ENCODE data around the gene PPP4R1.

GRCh38 chr18:9506046-9506792 is 108.1 kb downstream of the PPP4R1 start:
- no peak for TF ChIP-seq CTCF (IDR thresholded peaks at IDR 0.05; ENCODE audit: low read depth, low read length)
- TF ChIP-seq MAX (IDR thresholded peaks at IDR 0.05; ENCODE audit: low read depth, low read length), result no peak
- no peak for TF ChIP-seq POLR2A (IDR thresholded peaks at IDR 0.05; ENCODE audit: extremely low read depth, insufficient read length)
- no peak for TF ChIP-seq MYC (IDR thresholded peaks at IDR 0.05; ENCODE audit: low read depth, low read length)

Measured in NB4 (cell line).